CD4-positive, alpha-beta memory T cell (primary cell): ENCODE results near the gene SDCCAG8. TPM values are rescaled to one million over a fixed set of nuclear protein-coding genes. Genes with fewer than 3 reads are reported as not detected.
"Not testable (repeated sequence)": the region's sequence is repeated elsewhere in the genome, so short reads cannot be mapped to it uniquely, and the experiment has no call there.

ENCODE experiments used
- CTCF ChIA-PET: fragments of 350-600 bp; sonication (Branson Sonifier 250); formaldehyde crosslinking; loops from one replicate; lab custom pipeline; 2021; ENCODE audit warnings: inconsistent platforms; ENCODE audit not compliant: partially characterized antibody; lab: Charles Lee
- POLR2A ChIA-PET: fragments of 350-600 bp; sonication (Branson Sonifier 250); formaldehyde crosslinking; loops from one replicate; lab custom pipeline; 2021; ENCODE audit not compliant: partially characterized antibody; lab: Charles Lee
- DNase-seq, 5 donors: peaks; one replicate each; pipeline versions ENCODE4 v3.0.0 to v3.0.0-alpha.2; 2020 to 2022; ENCODE audit warnings: mixed read lengths in 1 of 5
- H3K27ac ChIP-seq: one replicate; pipeline ENCODE4 v1.7.0; 2013; ENCODE audit warnings: low read depth, low read length
- H3K27me3 ChIP-seq: 2 replicates; pipeline ENCODE4 v1.7.0; 2013; ENCODE audit warnings: mild to moderate bottlenecking, low read length, moderate library complexity; ENCODE audit not compliant: insufficient read depth
- H3K36me3 ChIP-seq: 2 replicates; pipeline ENCODE4 v1.7.0; 2013; ENCODE audit warnings: mild to moderate bottlenecking, low read length, moderate library complexity; ENCODE audit not compliant: insufficient read depth
- H3K4me1 ChIP-seq: 2 replicates; pipeline ENCODE4 v1.7.0; 2013; ENCODE audit warnings: mild to moderate bottlenecking, low read length, moderate library complexity; ENCODE audit not compliant: insufficient read depth
- H3K4me3 ChIP-seq, 2 donors: one replicate each; pipeline ENCODE4 v1.7.0; 2013; ENCODE audit warnings: low read length in 2 of 2, mild to moderate bottlenecking in 1 of 2
- H3K9me3 ChIP-seq, 2 donors: one replicate each; pipeline ENCODE4 v1.7.0; 2013; ENCODE audit warnings: low read length in 2 of 2, control low read depth in 1 of 2; ENCODE audit not compliant: control insufficient read depth in 1 of 2
- H3K27ac Mint-ChIP-seq, 7 donors: one replicate each; pipeline ENCODE4 v1.8.0; 2020 to 2021; ENCODE audit warnings: mixed read lengths in 7 of 7, mild to moderate bottlenecking in 6 of 7, inconsistent platforms in 3 of 7, moderate library complexity in 3 of 7
- H3K27me3 Mint-ChIP-seq, 2 donors: one replicate each; pipeline ENCODE4 v1.8.0; 2020 to 2021; ENCODE audit warnings: mixed read lengths in 2 of 2
- H3K36me3 Mint-ChIP-seq, 2 donors: one replicate each; pipeline ENCODE4 v1.8.0; 2020 to 2021; ENCODE audit warnings: mixed read lengths in 2 of 2, inconsistent platforms in 1 of 2, mild to moderate bottlenecking in 1 of 2
- H3K4me1 Mint-ChIP-seq, 4 donors: one replicate each; pipeline ENCODE4 v1.8.0; 2020 to 2021; ENCODE audit warnings: mixed read lengths in 4 of 4, mild to moderate bottlenecking in 1 of 4
- H3K4me3 Mint-ChIP-seq, 8 donors: one replicate each; pipeline ENCODE4 v1.8.0; 2020 to 2021; ENCODE audit warnings: mixed read lengths in 8 of 8, mild to moderate bottlenecking in 7 of 8, moderate library complexity in 6 of 8, inconsistent platforms in 3 of 8
- H3K9me3 Mint-ChIP-seq, 8 donors: one replicate each; pipeline ENCODE4 v1.8.0; 2020 to 2021; ENCODE audit warnings: mixed read lengths in 8 of 8, mild to moderate bottlenecking in 5 of 8, inconsistent platforms in 3 of 8, moderate library complexity in 1 of 8
- intact Hi-C: fragments of 100-400 bp; cut with micrococcal nuclease; formaldehyde crosslinking; loops from one replicate; pipeline ENCODE4 v1.15.1; 2023
- polyA plus RNA-seq, 2 donors: library from polyadenylated mRNA; unstranded; fragments of 300-500 nt; fragmentation: Illumina TruSeq; gene quantifications; one replicate each; pipeline ENCODE4 v1.2.3, GENCODE V29; 2021
- total RNA-seq, 2 experiments: library from RNA; stranded (reverse); gene quantifications; one replicate each; pipeline ENCODE4 v1.2.3, GENCODE V29; 2021

SDCCAG8 gene
- total and polyA plus RNA-seq, 4 experiments from 2014 or later: 19.0 to 35.7 (median 27.7) TPM

DNA sequence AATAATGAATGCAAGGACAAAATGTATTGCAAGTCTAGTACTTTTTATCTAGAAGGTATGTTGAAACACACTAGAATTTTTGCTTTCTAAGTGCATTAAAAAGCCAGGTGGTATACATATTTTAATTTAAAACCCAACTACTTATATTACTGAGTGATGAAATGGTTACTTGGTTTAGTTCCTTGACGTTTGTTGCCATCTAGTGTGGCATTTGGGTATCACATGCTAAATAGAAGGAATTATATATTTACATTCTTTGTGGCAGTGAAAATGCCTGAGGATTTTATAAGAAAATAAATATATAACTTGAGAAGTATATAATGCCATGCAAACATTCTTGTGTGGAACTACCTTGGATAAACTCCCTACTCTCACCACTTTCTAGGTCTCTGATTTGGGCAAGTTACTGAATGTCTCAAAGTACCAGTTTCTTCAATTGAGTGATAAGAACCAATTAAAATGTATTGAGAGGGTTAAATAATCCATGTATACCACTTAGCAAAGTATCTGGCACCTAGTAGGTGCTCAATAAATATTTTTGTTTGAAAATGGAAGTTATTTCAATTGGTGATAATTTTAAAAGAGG, 69.6 kb downstream of the SDCCAG8 start:
- H3K4me3 ChIP-seq: no peak overlapping the region
- Mint-ChIP-seq H3K4me1 (no peaks in the 10 kb centered on the region), H3K27me3 (no peaks in the 10 kb centered on the region), H3K4me3 (no peak overlapping the region), H3K9me3 (peaks cover 0 to under 1% (median 0%) of the 10 kb centered on the region in 8 donors), H3K36me3 (peaks cover 0 to 1% of the 10 kb centered on the region in 2 donors), H3K27ac (no peak overlapping the region)
- DNase-seq: peak in 4 of 5 donors; percentile 35 to 53 (median 47)
- ChIA-PET CTCF (interaction anchor here (1.1 to 1.8 kb wide), 2 partner anchors 870 to 1305 kb away, joined by 4 to 10 read pairs; no protein-coding TSS in a partner anchor), POLR2A (interaction anchor here (0.5 kb wide), 1 partner anchor 79 kb away, joined by 3 read pairs; no protein-coding TSS in a partner anchor)
- H3K27ac ChIP-seq: no peak overlapping the region
- H3K27me3 ChIP-seq: no peaks in the 10 kb centered on the region
- no peaks in the 10 kb centered on the region for H3K4me1 ChIP-seq
- no peaks in the 10 kb centered on the region for H3K9me3 ChIP-seq
- no peaks in the 10 kb centered on the region for H3K36me3 ChIP-seq
- intact Hi-C loops: loop anchor here (1.0 kb wide), 3 partner anchors 871 to 1794 kb away; partner anchors contain the start of gene EXO1

DNA sequence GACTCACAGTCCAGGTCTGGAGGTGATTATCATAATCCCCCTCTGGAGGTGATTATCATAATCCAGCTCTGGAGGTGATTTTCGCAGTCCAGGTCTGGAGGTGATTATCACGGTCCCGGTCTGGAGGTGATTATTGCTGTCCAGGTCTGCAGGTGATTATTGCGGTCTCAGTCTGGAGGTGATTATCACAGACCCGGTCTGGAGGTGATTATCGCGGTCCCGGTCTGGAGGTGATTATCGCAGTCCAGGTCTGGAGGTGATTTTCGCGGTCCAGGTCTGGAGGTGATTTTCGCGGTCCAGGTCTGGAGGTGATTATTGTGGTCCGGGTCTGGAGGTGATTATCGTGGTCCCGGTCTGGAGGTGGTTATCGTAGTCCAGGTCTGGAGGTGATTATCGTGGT, 76.6 kb downstream of the SDCCAG8 start:
- CTCF ChIA-PET: no interaction called here
- H3K9me3 Mint-ChIP-seq: no peaks in the 10 kb centered on the region
- POLR2A ChIA-PET: no interaction called here

DNA sequence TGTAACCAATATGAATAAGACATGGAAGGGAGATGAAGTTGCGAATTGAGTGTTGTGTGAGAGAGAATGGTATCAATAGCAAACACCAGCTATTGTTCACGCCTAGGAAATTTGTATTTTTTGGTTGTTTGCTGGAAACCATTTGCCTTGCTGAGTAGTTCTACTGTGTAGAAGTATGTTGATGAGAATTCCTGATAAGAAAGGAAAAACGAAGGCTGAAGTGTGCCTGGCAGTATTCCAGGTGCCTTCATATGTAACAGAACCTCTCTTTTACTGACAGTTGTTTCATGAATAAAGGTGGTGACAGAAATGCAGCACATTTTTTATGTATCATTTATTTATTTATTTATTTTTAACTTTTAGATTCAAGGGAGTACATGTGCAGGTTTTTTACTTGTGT, 79.5 kb downstream of the SDCCAG8 start:
- DNase-seq: no peak
- H3K4me1 Mint-ChIP-seq: no peaks in the 10 kb centered on the region
- POLR2A ChIA-PET: no interaction called here
- Histone ChIP-seq H3K4me3 (no peak overlapping the region), H3K36me3 (peaks cover 4% of the 10 kb centered on the region), H3K9me3 (no peaks in the 10 kb centered on the region), H3K27ac (no peak overlapping the region), H3K27me3 (no peaks in the 10 kb centered on the region), H3K4me1 (no peaks in the 10 kb centered on the region)
- H3K27ac Mint-ChIP-seq: no peak overlapping the region
- H3K9me3 Mint-ChIP-seq: no peaks in the 10 kb centered on the region
- H3K36me3 Mint-ChIP-seq: peaks cover 38 to 50% of the 10 kb centered on the region in 2 donors
- intact Hi-C loops: no loop called here
- no peaks in the 10 kb centered on the region for H3K27me3 Mint-ChIP-seq
- H3K4me3 Mint-ChIP-seq: no peak overlapping the region
- CTCF ChIA-PET: no interaction called here

More for the DNA sequence above, 76.6 kb downstream of the SDCCAG8 start:
- H3K27me3 ChIP-seq: no peaks in the 10 kb centered on the region
- H3K27me3 Mint-ChIP-seq: no peaks in the 10 kb centered on the region
- no peak overlapping the region for H3K4me3 Mint-ChIP-seq
- H3K4me3 ChIP-seq: no peak overlapping the region
- DNase-seq: no peak
- peaks cover 4% of the 10 kb centered on the region for H3K36me3 ChIP-seq
- no peak overlapping the region for H3K27ac ChIP-seq
- H3K9me3 ChIP-seq: no peaks in the 10 kb centered on the region
- intact Hi-C loops: no loop called here
- H3K36me3 Mint-ChIP-seq: peaks cover 38 to 47% of the 10 kb centered on the region in 2 donors
- H3K4me1 Mint-ChIP-seq: no peaks in the 10 kb centered on the region
- no peak overlapping the region for H3K27ac Mint-ChIP-seq
- H3K4me1 ChIP-seq: no peaks in the 10 kb centered on the region

DNA sequence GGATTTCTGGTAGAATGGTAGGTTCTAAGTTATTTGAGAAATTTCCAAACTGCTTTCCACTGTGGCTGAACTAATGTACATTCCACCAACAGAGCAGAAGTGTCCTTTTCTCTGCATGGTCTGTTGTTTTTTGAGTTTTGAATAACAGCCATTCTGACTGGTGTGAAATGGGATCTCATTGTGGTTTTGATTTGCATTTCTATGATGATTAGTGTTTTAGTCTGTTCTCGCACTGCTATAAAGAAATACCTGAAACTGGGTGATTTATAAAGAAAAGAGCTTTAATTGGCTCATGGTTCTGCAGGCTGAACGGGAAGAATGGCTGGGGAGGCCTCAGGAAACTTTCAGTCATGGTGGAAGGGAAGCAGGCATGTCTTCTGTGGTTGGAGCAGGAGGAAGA, 80.3 kb downstream of the SDCCAG8 start:
- no peak overlapping the region for H3K4me3 ChIP-seq
- H3K27ac ChIP-seq: no peak overlapping the region
- CTCF ChIA-PET: no interaction called here
- H3K4me1 ChIP-seq: no peaks in the 10 kb centered on the region
- POLR2A ChIA-PET: no interaction called here
- H3K9me3 ChIP-seq: no peaks in the 10 kb centered on the region
- intact Hi-C loops: no loop called here
- Mint-ChIP-seq H3K27ac (peak overlapping the region in 3 of 7 donors; percentile 17 to 63 (median 33)), H3K4me3 (no peak overlapping the region), H3K36me3 (peaks cover 33 to 47% of the 10 kb centered on the region in 2 donors), H3K4me1 (no peaks in the 10 kb centered on the region), H3K9me3 (no peaks in the 10 kb centered on the region), H3K27me3 (no peaks in the 10 kb centered on the region)
- no peaks in the 10 kb centered on the region for H3K27me3 ChIP-seq
- peaks cover under 1% of the 10 kb centered on the region for H3K36me3 ChIP-seq
- no peak for DNase-seq

DNA sequence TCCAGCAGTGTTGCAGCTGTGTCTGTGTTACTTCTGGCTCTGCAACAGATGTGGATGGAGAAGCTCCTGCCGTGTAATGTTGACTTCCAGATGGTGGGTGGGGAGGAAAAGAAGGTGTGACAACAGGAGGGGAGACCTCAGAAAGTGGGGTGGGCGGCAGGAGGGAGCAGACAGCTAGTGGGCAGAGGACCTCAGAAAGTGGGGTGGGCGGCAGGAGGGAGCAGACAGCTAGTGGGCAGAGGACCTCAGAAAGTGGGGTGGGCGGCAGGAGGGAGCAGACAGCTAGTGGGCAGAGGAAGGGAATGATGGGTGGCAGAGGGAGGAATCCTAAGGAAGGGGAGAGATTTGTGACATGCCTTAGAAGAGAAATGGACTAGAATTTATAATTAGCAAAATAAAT, 83.0 kb downstream of the SDCCAG8 start:
- H3K27ac Mint-ChIP-seq, H3K27me3 Mint-ChIP-seq, POLR2A ChIA-PET, H3K36me3 ChIP-seq, H3K9me3 ChIP-seq, H3K27me3 ChIP-seq, H3K4me3 Mint-ChIP-seq, DNase-seq, H3K4me3 ChIP-seq, H3K4me1 Mint-ChIP-seq, intact Hi-C loops, H3K27ac ChIP-seq, H3K9me3 Mint-ChIP-seq, H3K4me1 ChIP-seq: not testable (repeated sequence)
- CTCF ChIA-PET: interaction anchor here (1.5 kb wide), 1 partner anchor 9 kb away, joined by 5 read pairs; no protein-coding TSS in a partner anchor
- peaks cover 14 to 27% of the 10 kb centered on the region in 2 donors for H3K36me3 Mint-ChIP-seq

DNA sequence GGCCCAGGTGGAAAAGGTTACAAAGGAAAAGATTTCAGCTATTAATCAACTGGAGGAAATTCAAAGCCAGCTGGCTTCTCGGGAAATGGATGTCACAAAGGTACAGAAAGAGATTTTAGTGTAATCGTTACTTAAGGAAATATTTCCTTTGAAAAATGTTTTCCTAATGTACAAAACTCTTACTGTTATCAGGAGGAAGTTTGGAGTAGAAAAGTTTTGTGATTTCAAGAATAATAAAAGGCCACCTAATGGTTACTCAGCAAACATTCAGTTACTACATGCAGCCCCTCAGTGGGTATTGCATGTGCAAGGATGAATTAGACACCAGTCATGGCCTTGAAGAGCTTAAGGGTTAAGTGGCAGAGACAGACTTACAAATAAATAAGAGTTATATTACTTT, 85.2 kb downstream of the SDCCAG8 start:
- ChIA-PET CTCF (interaction anchor here (4.2 to 5.4 kb wide), 2 partner anchors 605 to 932 kb away, joined by 35 to 65 read pairs; no protein-coding TSS in a partner anchor), POLR2A (no interaction called here)
- Histone ChIP-seq H3K27ac (no peak overlapping the region), H3K4me1 (no peaks in the 10 kb centered on the region), H3K36me3 (no peaks in the 10 kb centered on the region), H3K4me3 (no peak overlapping the region), H3K9me3 (no peaks in the 10 kb centered on the region), H3K27me3 (no peaks in the 10 kb centered on the region)
- intact Hi-C loops: loop anchor here (5.0 kb wide), 1 partner anchor 1456 kb away; no protein-coding TSS in a partner anchor
- H3K36me3 Mint-ChIP-seq: peaks cover 6 to 17% of the 10 kb centered on the region in 2 donors
- peaks cover 0 to 1% (median 0%) of the 10 kb centered on the region in 8 donors for H3K9me3 Mint-ChIP-seq
- no peaks in the 10 kb centered on the region for H3K27me3 Mint-ChIP-seq
- H3K4me3 Mint-ChIP-seq: no peak overlapping the region
- no peak overlapping the region for H3K27ac Mint-ChIP-seq
- no peak for DNase-seq
- peaks cover 0 to 4% (median 3%) of the 10 kb centered on the region in 4 donors for H3K4me1 Mint-ChIP-seq
